HEK293T (cell line): ENCODE data around the gene NOS1.

ENCODE experiments used
- ARNT ChIP-seq: fragments of 450-650 bp; IDR thresholded peaks from 2 replicates; pipeline ENCODE4 v1.6.1; 2017; ENCODE audit warnings: mild to moderate bottlenecking
- BHLHE40 ChIP-seq: fragments of 450-650 bp; IDR thresholded peaks from 2 replicates; pipeline ENCODE4 v1.6.1; 2016; ENCODE audit warnings: mild to moderate bottlenecking, moderate library complexity, borderline replicate concordance
- ELF4 ChIP-seq: fragments of 450-650 bp; IDR thresholded peaks from 2 replicates; pipeline ENCODE4 v1.6.1; 2017; ENCODE audit warnings: antibody characterized with exemption
- FOXA1 ChIP-seq: fragments of 450-650 bp; IDR thresholded peaks from 2 replicates; pipeline ENCODE4 v1.6.1; 2016; ENCODE audit warnings: mild to moderate bottlenecking
- FOXM1 ChIP-seq: fragments of 450-650 bp; IDR thresholded peaks from 2 replicates; pipeline ENCODE4 v1.6.1; 2017; ENCODE audit warnings: mild to moderate bottlenecking, borderline replicate concordance
- HDGF ChIP-seq: fragments of 450-650 bp; IDR thresholded peaks from 2 replicates; pipeline ENCODE4 v1.6.1; 2017; ENCODE audit warnings: antibody characterized with exemption, borderline replicate concordance
- L3MBTL2 ChIP-seq: fragments of 450-650 bp; conservative IDR thresholded peaks from 2 replicates; pipeline ENCODE4 v1.6.1; 2016; ENCODE audit warnings: mild to moderate bottlenecking
- LEF1 ChIP-seq: fragments of 450-650 bp; IDR thresholded peaks from 2 replicates; pipeline ENCODE4 v1.6.1; 2017; ENCODE audit warnings: mild to moderate bottlenecking, borderline replicate concordance
- NFRKB ChIP-seq: fragments of 450-650 bp; IDR thresholded peaks from 2 replicates; pipeline ENCODE4 v1.6.1; 2016; ENCODE audit warnings: mild to moderate bottlenecking, moderate library complexity
- PKNOX1 ChIP-seq: fragments of 450-650 bp; IDR thresholded peaks from 2 replicates; pipeline ENCODE4 v1.6.1; 2016
- SP1 ChIP-seq: fragments of 450-650 bp; IDR thresholded peaks from 2 replicates; pipeline ENCODE4 v1.6.1; 2017
- SUZ12 ChIP-seq: fragments of 450-650 bp; IDR thresholded peaks from 2 replicates; pipeline ENCODE4 v1.6.1; 2016; ENCODE audit warnings: mild to moderate bottlenecking
- TARDBP ChIP-seq: fragments of 450-650 bp; IDR thresholded peaks from 2 replicates; pipeline ENCODE4 v1.6.1; 2016
- ZNF384 ChIP-seq: fragments of 450-650 bp; IDR thresholded peaks from 2 replicates; pipeline ENCODE4 v1.6.1; 2016

- TF ChIP-seq FOXA1 (no peak), BHLHE40 (no peak), ZNF384 (no peak), ELF4 (no peak), SP1 (no peak), HDGF (no peak), L3MBTL2 (no peak), FOXM1 (no peak), SUZ12 (no peak), LEF1 (no peak), ARNT (no peak), NFRKB (no peak), PKNOX1 (no peak), TARDBP (no peak)
Measured at GRCh38 chr12:117356048-117356447, 5.4 kb downstream of the NOS1 start.
